SK-N-SH treated with all-trans-retinoic acid at 6 μM for 48 hours (cell line): ENCODE results near the gene FRS3.

Experiments
- ATAC-seq: fragments of 200-7000 bp; cut with Tn5 transposase; 3 replicates; pipeline ENCODE4 v1.9.1; 2020; ENCODE audit warnings: mild to moderate bottlenecking, moderate library complexity
- ARNTL ChIP-seq: fragments of 450-650 bp; formaldehyde crosslinking; IDR thresholded peaks from 2 replicates; pipeline ENCODE4 v1.5.0; 2020; ENCODE audit warnings: low read depth, mild to moderate bottlenecking, moderate library complexity, borderline replicate concordance
- BACH2 ChIP-seq: fragments of 250-450 bp; sonication (Bioruptor Pico); IDR thresholded peaks from 2 replicates; pipeline ENCODE4 v1.9.0; 2021; ENCODE audit warnings: mild to moderate bottlenecking, borderline replicate concordance
- CSDC2 ChIP-seq: fragments of 250-450 bp; sonication (Bioruptor Pico); IDR thresholded peaks from 2 replicates; pipeline ENCODE4 v1.5.0; 2020; ENCODE audit warnings: mild to moderate bottlenecking, moderate library complexity
- ESRRG ChIP-seq: fragments of 250-450 bp; sonication (Bioruptor Pico); IDR thresholded peaks from 2 replicates; pipeline ENCODE4 v1.6.1; 2021; ENCODE audit warnings: mild to moderate bottlenecking
- ISL1 ChIP-seq: fragments of 250-450 bp; sonication (Bioruptor Pico); IDR thresholded peaks from 2 replicates; pipeline ENCODE4 v2.1.2; 2022; ENCODE audit warnings: mild to moderate bottlenecking, moderate library complexity
- POU6F1 ChIP-seq: fragments of 250-450 bp; sonication (Bioruptor Pico); IDR thresholded peaks from 2 replicates; pipeline ENCODE4 v1.8.0; 2021; ENCODE audit warnings: low read depth, mild to moderate bottlenecking, moderate library complexity, borderline replicate concordance
- PPARA ChIP-seq: fragments of 250-450 bp; sonication (Bioruptor Pico); IDR thresholded peaks from 2 replicates; pipeline ENCODE4 v1.5.0; 2020; ENCODE audit warnings: mild to moderate bottlenecking, borderline replicate concordance
- RARB ChIP-seq: fragments of 250-450 bp; sonication (Bioruptor Pico); IDR thresholded peaks from 2 replicates; pipeline ENCODE4 v1.8.0; 2021; ENCODE audit warnings: mild to moderate bottlenecking, moderate library complexity
- TCF4 ChIP-seq: fragments of 250-450 bp; sonication (Bioruptor Pico); IDR thresholded peaks from 2 replicates; pipeline ENCODE4 v1.8.0; 2021; ENCODE audit warnings: mild to moderate bottlenecking, moderate library complexity, borderline replicate concordance
- TOX ChIP-seq: fragments of 250-450 bp; sonication (Bioruptor Pico); IDR thresholded peaks from 2 replicates; pipeline ENCODE4 v1.8.0; 2021; ENCODE audit warnings: mild to moderate bottlenecking, moderate library complexity, borderline replicate concordance
- TSHZ2 ChIP-seq: fragments of 250-450 bp; sonication (Bioruptor Pico); IDR thresholded peaks from 2 replicates; pipeline ENCODE4 v1.5.0; 2020; ENCODE audit warnings: mild to moderate bottlenecking, moderate library complexity
- ZC3H10 ChIP-seq: fragments of 250-450 bp; sonication (Bioruptor Pico); IDR thresholded peaks from 2 replicates; pipeline ENCODE4 v1.5.1; 2021; ENCODE audit warnings: mild to moderate bottlenecking, moderate library complexity
- ZFP3 ChIP-seq: fragments of 250-450 bp; sonication (Bioruptor Pico); IDR thresholded peaks from 2 replicates; pipeline ENCODE4 v1.5.0; 2020; ENCODE audit warnings: mild to moderate bottlenecking, moderate library complexity
- ZFP30 ChIP-seq: fragments of 450-650 bp; formaldehyde crosslinking; IDR thresholded peaks from 2 replicates; pipeline ENCODE4 v1.5.0; 2022; ENCODE audit warnings: mild to moderate bottlenecking, moderate library complexity
- ZNF565 ChIP-seq: fragments of 450-650 bp; formaldehyde crosslinking; conservative IDR thresholded peaks from 2 replicates; pipeline ENCODE4 v1.5.0; 2020; ENCODE audit warnings: low read depth, mild to moderate bottlenecking, moderate library complexity
- ZNF70 ChIP-seq: fragments of 450-650 bp; formaldehyde crosslinking; IDR thresholded peaks from 2 replicates; pipeline ENCODE4 v1.5.0; 2020; ENCODE audit warnings: mild to moderate bottlenecking, moderate library complexity
- ZNF8 ChIP-seq: fragments of 450-650 bp; formaldehyde crosslinking; IDR thresholded peaks from 2 replicates; pipeline ENCODE4 v1.5.0; 2020; ENCODE audit warnings: mild to moderate bottlenecking, moderate library complexity
- TF ChIP-seq, protein P1 (sequence below): fragments of 250-450 bp; sonication (Bioruptor Pico); IDR thresholded peaks from 2 replicates; pipeline ENCODE4 v1.8.0; 2020; ENCODE audit warnings: mild to moderate bottlenecking, moderate library complexity, borderline replicate concordance
- TF ChIP-seq, protein P2 (sequence below): fragments of 250-450 bp; sonication (Bioruptor Pico); IDR thresholded peaks from 2 replicates; pipeline ENCODE4 v1.5.1; 2021; ENCODE audit warnings: mild to moderate bottlenecking, moderate library complexity
- TF ChIP-seq, protein P3 (sequence below): fragments of 250-450 bp; sonication (Bioruptor Pico); IDR thresholded peaks from 2 replicates; pipeline ENCODE4 v1.5.1; 2020; ENCODE audit warnings: low read depth, mild to moderate bottlenecking, moderate library complexity

FRS3 gene

GRCh38 chr6:41805830-41806774, 26.4 kb upstream of the FRS3 start:
- ATAC-seq, result no peak

GRCh38 chr6:41801380-41801779, 21.7 kb upstream of the FRS3 start:
- peak; percentile 84 for ATAC-seq
- TF ChIP-seq ZNF70 (CRISPR knock-in tag) (no peak), POU6F1 (CRISPR knock-in tag) (no peak), ZFP30 (CRISPR knock-in tag) (no peak), TCF4 (CRISPR knock-in tag) (no peak), ZNF565 (no peak), ARNTL (CRISPR knock-in tag) (no peak), TOX (no peak), ZFP3 (CRISPR knock-in tag) (no peak), ZNF8 (no peak), TSHZ2 (CRISPR knock-in tag) (no peak), BACH2 (no peak)
- TF ChIP-seq, protein P1, sequence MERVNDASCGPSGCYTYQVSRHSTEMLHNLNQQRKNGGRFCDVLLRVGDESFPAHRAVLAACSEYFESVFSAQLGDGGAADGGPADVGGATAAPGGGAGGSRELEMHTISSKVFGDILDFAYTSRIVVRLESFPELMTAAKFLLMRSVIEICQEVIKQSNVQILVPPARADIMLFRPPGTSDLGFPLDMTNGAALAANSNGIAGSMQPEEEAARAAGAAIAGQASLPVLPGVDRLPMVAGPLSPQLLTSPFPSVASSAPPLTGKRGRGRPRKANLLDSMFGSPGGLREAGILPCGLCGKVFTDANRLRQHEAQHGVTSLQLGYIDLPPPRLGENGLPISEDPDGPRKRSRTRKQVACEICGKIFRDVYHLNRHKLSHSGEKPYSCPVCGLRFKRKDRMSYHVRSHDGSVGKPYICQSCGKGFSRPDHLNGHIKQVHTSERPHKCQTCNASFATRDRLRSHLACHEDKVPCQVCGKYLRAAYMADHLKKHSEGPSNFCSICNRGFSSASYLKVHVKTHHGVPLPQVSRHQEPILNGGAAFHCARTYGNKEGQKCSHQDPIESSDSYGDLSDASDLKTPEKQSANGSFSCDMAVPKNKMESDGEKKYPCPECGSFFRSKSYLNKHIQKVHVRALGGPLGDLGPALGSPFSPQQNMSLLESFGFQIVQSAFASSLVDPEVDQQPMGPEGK, result no peak
- TF ChIP-seq, protein P2, sequence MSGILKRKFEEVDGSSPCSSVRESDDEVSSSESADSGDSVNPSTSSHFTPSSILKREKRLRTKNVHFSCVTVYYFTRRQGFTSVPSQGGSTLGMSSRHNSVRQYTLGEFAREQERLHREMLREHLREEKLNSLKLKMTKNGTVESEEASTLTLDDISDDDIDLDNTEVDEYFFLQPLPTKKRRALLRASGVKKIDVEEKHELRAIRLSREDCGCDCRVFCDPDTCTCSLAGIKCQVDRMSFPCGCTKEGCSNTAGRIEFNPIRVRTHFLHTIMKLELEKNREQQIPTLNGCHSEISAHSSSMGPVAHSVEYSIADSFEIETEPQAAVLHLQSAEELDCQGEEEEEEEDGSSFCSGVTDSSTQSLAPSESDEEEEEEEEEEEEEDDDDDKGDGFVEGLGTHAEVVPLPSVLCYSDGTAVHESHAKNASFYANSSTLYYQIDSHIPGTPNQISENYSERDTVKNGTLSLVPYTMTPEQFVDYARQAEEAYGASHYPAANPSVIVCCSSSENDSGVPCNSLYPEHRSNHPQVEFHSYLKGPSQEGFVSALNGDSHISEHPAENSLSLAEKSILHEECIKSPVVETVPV (CRISPR knock-in tag), result no peak

More at GRCh38 chr6:41805830-41806774, 26.4 kb upstream of the FRS3 start:
- TF ChIP-seq ZNF70 (CRISPR knock-in tag) (no peak), ZNF8 (no peak), TSHZ2 (CRISPR knock-in tag) (no peak), ESRRG (CRISPR knock-in tag) (no peak), ARNTL (CRISPR knock-in tag) (no peak)
- TF ChIP-seq, protein P1, result no peak

- ATAC-seq, result no peak
- TF ChIP-seq PPARA (CRISPR knock-in tag) (no peak), RARB (CRISPR knock-in tag) (no peak), BACH2 (no peak), ZFP3 (CRISPR knock-in tag) (no peak), ZNF70 (CRISPR knock-in tag) (no peak), CSDC2 (no peak), ZFP30 (CRISPR knock-in tag) (no peak), ISL1 (CRISPR knock-in tag) (no peak), ZC3H10 (CRISPR knock-in tag) (no peak)
- TF ChIP-seq, protein P2 (CRISPR knock-in tag), result no peak
- TF ChIP-seq, protein P3, sequence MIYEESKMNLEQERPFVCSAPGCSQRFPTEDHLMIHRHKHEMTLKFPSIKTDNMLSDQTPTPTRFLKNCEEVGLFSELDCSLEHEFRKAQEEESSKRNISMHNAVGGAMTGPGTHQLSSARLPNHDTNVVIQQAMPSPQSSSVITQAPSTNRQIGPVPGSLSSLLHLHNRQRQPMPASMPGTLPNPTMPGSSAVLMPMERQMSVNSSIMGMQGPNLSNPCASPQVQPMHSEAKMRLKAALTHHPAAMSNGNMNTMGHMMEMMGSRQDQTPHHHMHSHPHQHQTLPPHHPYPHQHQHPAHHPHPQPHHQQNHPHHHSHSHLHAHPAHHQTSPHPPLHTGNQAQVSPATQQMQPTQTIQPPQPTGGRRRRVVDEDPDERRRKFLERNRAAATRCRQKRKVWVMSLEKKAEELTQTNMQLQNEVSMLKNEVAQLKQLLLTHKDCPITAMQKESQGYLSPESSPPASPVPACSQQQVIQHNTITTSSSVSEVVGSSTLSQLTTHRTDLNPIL (CRISPR knock-in tag), result no peak
These were observed 19.8 kb upstream of the FRS3 start for GRCh38 chr6:41799559-41799911.
